ENCODE results near the gene BATF2.

Gene BATF2

GRCh38 chr11:64960719-64961118 lies 36.1 kb downstream of the BATF2 start:
- no peak for DNase-seq

GRCh38 chr11:64959498-64959897 lies 37.3 kb downstream of the BATF2 start:
- no peak for DNase-seq

GRCh38 chr11:64954201-64954600 lies 42.6 kb downstream of the BATF2 start:
- DNase-seq: no peak

GRCh38 chr11:64951529-64951928 lies 45.2 kb downstream of the BATF2 start:
- no peak for DNase-seq

- no peak for DNase-seq
Observed at GRCh38 chr11:64947208-64947814, 49.5 kb downstream of the BATF2 start.

Measured in femur (tissue), 1 donor.